ENCODE measurements around the gene SPINK5. TPM values are rescaled to one million over a fixed set of nuclear protein-coding genes. Genes with fewer than 3 reads are reported as not detected.

The SPINK5 gene
- total and polyA plus RNA-seq, 3 donors from 2014 or later, result 0.90 to 3.5 (median 1.1) TPM

GRCh38 chr5:148147415-148147814, 83.6 kb downstream of the SPINK5 start:
- intact Hi-C loops (cut with DNase I; ENCODE audit: low total_unique reads), result no loop called here
- 93 to 96% methylated on average over 4 of the region's 4 CpGs for WGBS, 2 donors

GRCh38 chr5:148151872-148152271, 88.1 kb downstream of the SPINK5 start:
- no peaks in the 10 kb centered on the region for H3K9me3 ChIP-seq
- TF ChIP-seq POLR2A (IDR thresholded peaks at IDR 0.05) (no peak), CTCF (IDR thresholded peaks at IDR 0.05) (no peak)
- H3K4me1 ChIP-seq, result no peaks in the 10 kb centered on the region
- DNase-seq, result no peak
- intact Hi-C loops (cut with DNase I; ENCODE audit: low total_unique reads), result no loop called here
- H3K27me3 ChIP-seq, result no peaks in the 10 kb centered on the region
- no peaks in the 10 kb centered on the region for H3K36me3 ChIP-seq (ENCODE audit: low read depth, missing control alignments)
- WGBS, 2 donors, result 84 to 87% methylated on average over 2 of the region's 2 CpGs
- H3K27ac ChIP-seq, result no peak overlapping the region
- no peak overlapping the region for H3K4me3 ChIP-seq

More at GRCh38 chr5:148147415-148147814, 83.6 kb downstream of the SPINK5 start:
- Histone ChIP-seq H3K9me3 (no peaks in the 10 kb centered on the region), H3K4me1 (no peaks in the 10 kb centered on the region), H3K36me3 (ENCODE audit: low read depth, missing control alignments) (no peaks in the 10 kb centered on the region), H3K4me3 (no peak overlapping the region), H3K27ac (no peak overlapping the region), H3K27me3 (no peaks in the 10 kb centered on the region)
- no peak for DNase-seq
- TF ChIP-seq CTCF (IDR thresholded peaks at IDR 0.05) (no peak), POLR2A (IDR thresholded peaks at IDR 0.05) (no peak)

GRCh38 chr5:148152781-148153180, 89.0 kb downstream of the SPINK5 start:
- Histone ChIP-seq H3K27me3 (no peaks in the 10 kb centered on the region), H3K9me3 (no peaks in the 10 kb centered on the region), H3K4me1 (no peaks in the 10 kb centered on the region), H3K27ac (no peak overlapping the region), H3K4me3 (no peak overlapping the region), H3K36me3 (ENCODE audit: low read depth, missing control alignments) (no peaks in the 10 kb centered on the region)
- no peak for DNase-seq
- no peak for TF ChIP-seq POLR2A (IDR thresholded peaks at IDR 0.05)
- TF ChIP-seq CTCF (IDR thresholded peaks at IDR 0.05), result no peak
- intact Hi-C loops (cut with DNase I; ENCODE audit: low total_unique reads), result no loop called here

GRCh38 chr5:148156609-148157008, 92.8 kb downstream of the SPINK5 start:
- Histone ChIP-seq H3K9me3 (no peaks in the 10 kb centered on the region), H3K27ac (no peak overlapping the region), H3K4me1 (no peaks in the 10 kb centered on the region), H3K36me3 (ENCODE audit: low read depth, missing control alignments) (no peaks in the 10 kb centered on the region), H3K4me3 (no peak overlapping the region), H3K27me3 (no peaks in the 10 kb centered on the region)
- TF ChIP-seq POLR2A (IDR thresholded peaks at IDR 0.05) (no peak), CTCF (IDR thresholded peaks at IDR 0.05) (no peak)
- intact Hi-C loops (cut with DNase I; ENCODE audit: low total_unique reads), result no loop called here
- no peak for DNase-seq
- WGBS, 2 donors, result 96 to 97% methylated on average over 1 of the region's 1 CpG

GRCh38 chr5:148162038-148162437, 98.3 kb downstream of the SPINK5 start:
- Histone ChIP-seq H3K9me3 (no peaks in the 10 kb centered on the region), H3K4me1 (no peaks in the 10 kb centered on the region), H3K36me3 (ENCODE audit: low read depth, missing control alignments) (no peaks in the 10 kb centered on the region), H3K4me3 (no peak overlapping the region), H3K27me3 (no peaks in the 10 kb centered on the region), H3K27ac (no peak overlapping the region)
- DNase-seq, result no peak
- intact Hi-C loops (cut with DNase I; ENCODE audit: low total_unique reads), result no loop called here
- 91 to 97% methylated on average over 1 of the region's 1 CpG for WGBS, 2 donors
- TF ChIP-seq CTCF (IDR thresholded peaks at IDR 0.05) (no peak), POLR2A (IDR thresholded peaks at IDR 0.05) (no peak)

Data from testis (tissue), 3 donors.